Right atrium auricular region (tissue), 2 donors: ENCODE results near the gene STXBP5L. TPM values are rescaled to one million over a fixed set of nuclear protein-coding genes. Genes with fewer than 3 reads are reported as not detected.
"Not testable (repeated sequence)": the region's sequence is repeated elsewhere in the genome, so short reads cannot be mapped to it uniquely, and the experiment has no call there.

Experiments
- DNase-seq: peaks from one replicate; pipeline ENCODE4 v3.0.0-alpha.2; 2019; ENCODE audit warnings: low spot score
- H3K27ac ChIP-seq, 2 donors: fragments of 200-600 bp; sonication (generic); 1 replicate in 1 of 2; 2 replicates in 1 of 2; pipeline ENCODE4 v1.5.1; 2016 to 2019
- H3K27me3 ChIP-seq, 2 donors: fragments of 200-600 bp; sonication (generic); one replicate each; pipeline versions ENCODE4 v1.5.1 to v1.6.0; 2017 to 2019
- H3K36me3 ChIP-seq: fragments of 200-600 bp; sonication (generic); one replicate; pipeline ENCODE4 v1.5.1; 2016
- H3K4me1 ChIP-seq, 2 donors: fragments of 200-600 bp; sonication (generic); one replicate each; pipeline versions ENCODE4 v1.5.1 to v1.6.0; 2017 to 2019
- H3K4me3 ChIP-seq, 2 donors: fragments of 200-600 bp; sonication (generic); 1 replicate in 1 of 2; 2 replicates in 1 of 2; pipeline ENCODE4 v1.5.1; 2017 to 2019; ENCODE audit warnings: mild to moderate bottlenecking in 1 of 2, moderate library complexity in 1 of 2
- H3K9me3 ChIP-seq, 2 donors: fragments of 200-600 bp; sonication (generic); one replicate each; pipeline ENCODE4 v1.5.1; 2019
- CTCF ChIP-seq, 2 donors: fragments of 200-600 bp; sonication (generic); IDR thresholded peaks; one replicate each; pipeline ENCODE4 v1.5.1; 2019; ENCODE audit warnings: antibody characterized with exemption in 2 of 2
- total RNA-seq, 2 donors: library from RNA; depleted of rRNA; stranded (reverse); fragments of >200 nt; gene quantifications; one replicate each; pipeline ENCODE4 v1.1.0, GENCODE V29; 2016

Gene STXBP5L
- total RNA-seq, 2 donors from 2014 or later, result not detected

- no peaks in the 10 kb centered on the region for H3K36me3 ChIP-seq
- no peak for DNase-seq
- no peak for TF ChIP-seq CTCF (IDR thresholded peaks at IDR 0.05)
- no peak overlapping the region for H3K4me3 ChIP-seq
- H3K27me3 ChIP-seq, result no peaks in the 10 kb centered on the region
- no peaks in the 10 kb centered on the region for H3K9me3 ChIP-seq
- no peak overlapping the region for H3K27ac ChIP-seq
- no peaks in the 10 kb centered on the region for H3K4me1 ChIP-seq
Measured at GRCh38 chr3:121155028-121155427, 247.0 kb downstream of the STXBP5L start.

- Histone ChIP-seq H3K4me1 (no peaks in the 10 kb centered on the region), H3K27ac (no peak overlapping the region), H3K9me3 (no peaks in the 10 kb centered on the region), H3K4me3 (no peak overlapping the region), H3K36me3 (no peaks in the 10 kb centered on the region), H3K27me3 (no peaks in the 10 kb centered on the region)
- DNase-seq, result no peak
- TF ChIP-seq CTCF (IDR thresholded peaks at IDR 0.05), result no peak
Measured at GRCh38 chr3:121165397-121165837, 257.4 kb downstream of the STXBP5L start.

DNA sequence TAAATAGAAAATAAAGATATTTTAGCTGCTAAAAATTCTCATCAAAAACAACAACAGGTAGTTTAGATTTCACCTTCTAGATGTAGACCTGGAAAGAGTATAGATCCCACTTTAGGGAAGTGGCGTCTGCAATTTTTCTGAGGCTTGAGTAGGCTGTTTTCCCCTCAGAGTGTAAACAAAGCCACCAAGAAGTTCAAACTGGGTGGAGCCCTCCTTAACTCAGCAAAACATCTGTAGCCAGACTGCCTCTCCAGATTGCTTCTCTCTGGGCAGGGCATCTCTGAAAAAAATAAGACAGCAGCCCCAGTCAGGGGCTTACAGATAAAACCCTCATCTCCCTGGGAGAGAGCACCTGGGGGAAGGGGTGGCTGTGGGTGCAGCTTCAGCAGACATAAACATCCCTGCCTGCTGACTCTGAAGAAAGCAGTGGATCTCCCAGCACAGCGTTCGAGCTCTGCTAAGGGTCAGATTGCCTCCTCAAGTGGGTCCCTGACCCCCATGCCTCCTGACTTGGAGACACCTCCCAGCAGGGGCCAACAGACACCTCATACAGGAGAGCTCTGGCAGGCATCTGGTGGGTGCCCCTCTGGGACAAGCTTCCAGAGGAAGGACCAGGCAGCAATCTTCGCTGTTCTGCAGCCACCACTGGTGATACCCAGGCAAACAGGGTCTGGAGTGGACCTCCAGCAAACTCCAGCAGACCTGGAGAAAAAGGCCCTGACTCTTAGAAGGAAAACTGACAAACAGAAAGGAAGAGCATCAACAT lies 259.6 kb downstream of the STXBP5L start:
- Histone ChIP-seq H3K36me3 (no peaks in the 10 kb centered on the region), H3K4me1 (no peaks in the 10 kb centered on the region), H3K27ac (no peak overlapping the region), H3K27me3 (no peaks in the 10 kb centered on the region), H3K9me3 (no peaks in the 10 kb centered on the region), H3K4me3 (no peak overlapping the region)
- no peak for DNase-seq
- TF ChIP-seq CTCF (IDR thresholded peaks at IDR 0.05), result no peak

DNA sequence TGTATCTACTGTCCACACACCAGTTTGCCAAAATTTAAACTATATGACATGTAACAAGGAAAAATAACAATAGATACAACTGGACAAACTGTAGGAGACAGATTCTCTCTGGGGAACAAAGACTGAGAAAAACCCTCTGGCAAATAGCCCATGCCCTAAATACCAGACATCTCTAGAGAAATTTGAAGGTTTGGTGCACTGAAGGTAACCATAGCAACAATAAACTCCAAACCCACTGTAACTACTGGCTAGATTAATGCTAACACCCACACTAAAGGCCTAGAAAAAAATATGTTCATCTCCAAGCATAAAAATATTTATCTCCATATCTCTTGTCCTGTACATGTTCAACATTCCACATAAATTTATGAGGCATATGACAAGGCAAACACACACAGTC lies 267.1 kb downstream of the STXBP5L start:
- no peak overlapping the region for H3K27ac ChIP-seq
- no peaks in the 10 kb centered on the region for H3K4me1 ChIP-seq
- TF ChIP-seq CTCF (IDR thresholded peaks at IDR 0.05), result no peak
- no peaks in the 10 kb centered on the region for H3K36me3 ChIP-seq
- no peak overlapping the region for H3K4me3 ChIP-seq
- peaks cover 0 to 9% of the 10 kb centered on the region in 2 donors for H3K9me3 ChIP-seq
- H3K27me3 ChIP-seq, result no peaks in the 10 kb centered on the region
- DNase-seq, result no peak

- H3K4me3 ChIP-seq, H3K4me1 ChIP-seq, H3K27ac ChIP-seq, DNase-seq, H3K27me3 ChIP-seq, H3K36me3 ChIP-seq: not testable (repeated sequence)
- H3K9me3 ChIP-seq, result peaks cover 0 to 15% of the 10 kb centered on the region in 2 donors
Measured at GRCh38 chr3:121190626-121191025, 282.6 kb downstream of the STXBP5L start.

- H3K4me3 ChIP-seq, result no peak overlapping the region
- H3K27me3 ChIP-seq, result no peaks in the 10 kb centered on the region
- no peak for DNase-seq
- H3K36me3 ChIP-seq, result no peaks in the 10 kb centered on the region
- no peak overlapping the region for H3K27ac ChIP-seq
- peaks cover 0 to 19% of the 10 kb centered on the region in 2 donors for H3K9me3 ChIP-seq
- no peaks in the 10 kb centered on the region for H3K4me1 ChIP-seq
- TF ChIP-seq CTCF (IDR thresholded peaks at IDR 0.05), result no peak
Measured at GRCh38 chr3:121202573-121202972, 294.6 kb downstream of the STXBP5L start.
